Measurements from ENCODE around the gene GNA14. TPM values are rescaled to one million over a fixed set of nuclear protein-coding genes. Genes with fewer than 3 reads are reported as not detected.

Gene GNA14
- total and polyA plus RNA-seq, 2 of the 8 experiments (the other 6 are each of a cell fraction or from before 2014, with no cell fraction given), result 3.4 to 6.3 TPM

DNA sequence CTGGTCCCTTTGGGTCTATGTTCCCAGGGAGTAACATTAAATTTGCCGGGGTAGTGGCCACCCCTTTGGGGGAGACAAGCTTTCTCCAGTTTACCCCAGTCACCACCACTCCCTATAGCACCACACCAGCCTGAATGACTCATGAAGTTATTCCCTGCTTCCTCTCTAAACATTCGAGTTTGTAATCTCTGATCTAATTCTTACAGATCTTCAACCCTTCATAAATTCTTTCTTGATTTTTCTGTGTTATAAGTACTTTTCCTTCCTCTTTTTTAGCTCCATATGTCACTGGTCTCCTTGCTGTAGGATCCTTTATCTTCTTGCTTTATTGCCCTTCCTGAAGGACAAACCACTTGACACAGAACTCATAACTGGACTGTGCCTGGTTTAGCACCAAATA, 55.6 kb downstream of the GNA14 start:
- H3K4me2 ChIP-seq (ENCODE audit: insufficient read depth in 1 of 2, low read depth in 2 of 2, low read length in 2 of 2), result no peak overlapping the region
- no peaks in the 10 kb centered on the region for H3K79me2 ChIP-seq (ENCODE audit: control insufficient read depth in 1 of 2, insufficient read depth in 2 of 2, low read length in 2 of 2)
- WGBS, 2 experiments (ENCODE audit: extremely low coverage in 1 of 2, insufficient coverage in 1 of 2, insufficient read length in 1 of 2, insufficient replicate concordance in 2 of 2, low coverage in 1 of 2, low lambda C conversion rate in 2 of 2, missing lambda C conversion rate in 1 of 2), result 98% methylated on average over 2 of the region's 2 CpGs; no CpG with 5 or more reads in 1 of the 2 experiments
- no peak overlapping the region for H3K56ac ChIP-seq (replicated peaks; ENCODE audit: insufficient read length, low read depth, low read length)
- no peaks in the 10 kb centered on the region for H3K79me1 ChIP-seq (ENCODE audit: low read depth, low read length)
- H4K91ac ChIP-seq (replicated peaks; ENCODE audit: insufficient read length, low read length), result no peak overlapping the region
- no peaks in the 10 kb centered on the region for H3K36me3 ChIP-seq (ENCODE audit: control insufficient read depth in 2 of 4, insufficient read depth in 4 of 4, low read length in 3 of 4)
- H4K20me1 ChIP-seq (replicated peaks in 1 of 2; ENCODE audit: control insufficient read depth in 1 of 2, insufficient read depth in 2 of 2, low read length in 2 of 2), result no peaks in the 10 kb centered on the region
- no peak overlapping the region for H4K8ac ChIP-seq (ENCODE audit: extremely low read depth, insufficient read depth, low read length)
- H3K4ac ChIP-seq (replicated peaks; ENCODE audit: insufficient read length, low read depth, low read length), result no peak overlapping the region
- H3K23me2 ChIP-seq (ENCODE audit: low read depth, low read length), result no peaks in the 10 kb centered on the region
- H2BK20ac ChIP-seq (ENCODE audit: low read length), result no peak overlapping the region
- H2BK15ac ChIP-seq (ENCODE audit: low read length), result no peak overlapping the region
- FAIRE-seq, result no peak
- H2BK12ac ChIP-seq (ENCODE audit: low read depth, low read length), result no peak overlapping the region
- H2AFZ ChIP-seq (ENCODE audit: low read length), result no peak overlapping the region
- H3K18ac ChIP-seq (ENCODE audit: extremely low read depth, low read length), result no peak overlapping the region
- DNase-seq (ENCODE audit: low read depth in 1 of 2, low spot score in 2 of 2), result no peak
- H2BK120ac ChIP-seq (replicated peaks; ENCODE audit: low read depth, low read length), result no peak overlapping the region
- no peaks in the 10 kb centered on the region for H3K9me3 ChIP-seq (ENCODE audit: insufficient read depth in 2 of 2, low read depth in 1 of 2, low read length in 1 of 2)
- no peaks in the 10 kb centered on the region for H3K27me3 ChIP-seq (replicated peaks in 1 of 4; ENCODE audit: control insufficient read depth in 3 of 4, extremely low read depth in 1 of 4, insufficient read depth in 3 of 4, low read length in 3 of 4)
- POLR2A ChIA-PET (ENCODE audit: partially characterized antibody), result no interaction called here
- no peak overlapping the region for H3K14ac ChIP-seq (ENCODE audit: insufficient read length)
- no peak overlapping the region for H3K4me3 ChIP-seq (ENCODE audit: extremely low read depth in 1 of 4, insufficient read depth in 2 of 4, low read depth in 3 of 4, low read length in 4 of 4)
- H3K4me1 ChIP-seq (replicated peaks in 1 of 4; ENCODE audit: control insufficient read depth in 3 of 4, insufficient read depth in 4 of 4, low read length in 3 of 4), result peaks cover 0 to 11% (median 2%) of the 10 kb centered on the region in 4 experiments; a peak in 3 of 7 replicates
- no peak overlapping the region for H3K23ac ChIP-seq (ENCODE audit: insufficient read length)
- H3K27ac ChIP-seq (ENCODE audit: low read depth, low read length), result no peak overlapping the region
- H2AK5ac ChIP-seq (ENCODE audit: low read depth, low read length), result no peak overlapping the region
- H3K9ac ChIP-seq (replicated peaks in 1 of 4; ENCODE audit: extremely low read depth in 1 of 4, low read depth in 3 of 4, low read length in 3 of 4), result no peak overlapping the region
- H4K5ac ChIP-seq (ENCODE audit: insufficient read length, low read depth, low read length), result no peak overlapping the region
- no peak overlapping the region for H2BK5ac ChIP-seq (ENCODE audit: low read depth, low read length)
- CTCF ChIA-PET (ENCODE audit: partially characterized antibody), result interaction anchor here (0.8 kb wide), 1 partner anchor 57 kb away, joined by 4 read pairs; no protein-coding TSS in a partner anchor
- TF ChIP-seq POU5F1 (IDR thresholded peaks at IDR 0.05; ENCODE audit: low read depth, low read length), result no peak
- TF ChIP-seq RNF2 (IDR thresholded peaks at IDR 0.05; ENCODE audit: borderline replicate concordance, low read depth, low read length, missing control alignments, poor library complexity, severe bottlenecking), result no peak
- TF ChIP-seq SIX5 (IDR thresholded peaks at IDR 0.05; ENCODE audit: low read depth, low read length), result no peak
- TF ChIP-seq SUZ12 (IDR thresholded peaks at IDR 0.05; ENCODE audit: low read length), result no peak
- TF ChIP-seq, protein P1, sequence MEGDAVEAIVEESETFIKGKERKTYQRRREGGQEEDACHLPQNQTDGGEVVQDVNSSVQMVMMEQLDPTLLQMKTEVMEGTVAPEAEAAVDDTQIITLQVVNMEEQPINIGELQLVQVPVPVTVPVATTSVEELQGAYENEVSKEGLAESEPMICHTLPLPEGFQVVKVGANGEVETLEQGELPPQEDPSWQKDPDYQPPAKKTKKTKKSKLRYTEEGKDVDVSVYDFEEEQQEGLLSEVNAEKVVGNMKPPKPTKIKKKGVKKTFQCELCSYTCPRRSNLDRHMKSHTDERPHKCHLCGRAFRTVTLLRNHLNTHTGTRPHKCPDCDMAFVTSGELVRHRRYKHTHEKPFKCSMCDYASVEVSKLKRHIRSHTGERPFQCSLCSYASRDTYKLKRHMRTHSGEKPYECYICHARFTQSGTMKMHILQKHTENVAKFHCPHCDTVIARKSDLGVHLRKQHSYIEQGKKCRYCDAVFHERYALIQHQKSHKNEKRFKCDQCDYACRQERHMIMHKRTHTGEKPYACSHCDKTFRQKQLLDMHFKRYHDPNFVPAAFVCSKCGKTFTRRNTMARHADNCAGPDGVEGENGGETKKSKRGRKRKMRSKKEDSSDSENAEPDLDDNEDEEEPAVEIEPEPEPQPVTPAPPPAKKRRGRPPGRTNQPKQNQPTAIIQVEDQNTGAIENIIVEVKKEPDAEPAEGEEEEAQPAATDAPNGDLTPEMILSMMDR (IDR thresholded peaks at IDR 0.05; ENCODE audit: control extremely low read depth in 1 of 3, insufficient read depth in 1 of 3, low read depth in 1 of 3, low read length in 3 of 3), result no peak
- TF ChIP-seq, protein P2, sequence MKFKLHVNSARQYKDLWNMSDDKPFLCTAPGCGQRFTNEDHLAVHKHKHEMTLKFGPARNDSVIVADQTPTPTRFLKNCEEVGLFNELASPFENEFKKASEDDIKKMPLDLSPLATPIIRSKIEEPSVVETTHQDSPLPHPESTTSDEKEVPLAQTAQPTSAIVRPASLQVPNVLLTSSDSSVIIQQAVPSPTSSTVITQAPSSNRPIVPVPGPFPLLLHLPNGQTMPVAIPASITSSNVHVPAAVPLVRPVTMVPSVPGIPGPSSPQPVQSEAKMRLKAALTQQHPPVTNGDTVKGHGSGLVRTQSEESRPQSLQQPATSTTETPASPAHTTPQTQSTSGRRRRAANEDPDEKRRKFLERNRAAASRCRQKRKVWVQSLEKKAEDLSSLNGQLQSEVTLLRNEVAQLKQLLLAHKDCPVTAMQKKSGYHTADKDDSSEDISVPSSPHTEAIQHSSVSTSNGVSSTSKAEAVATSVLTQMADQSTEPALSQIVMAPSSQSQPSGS (IDR thresholded peaks at IDR 0.05; ENCODE audit: low read length), result no peak
- TF ChIP-seq CREB1 (IDR thresholded peaks at IDR 0.05), result no peak
- TF ChIP-seq BACH1 (IDR thresholded peaks at IDR 0.05; ENCODE audit: low read length), result no peak
- no peak for TF ChIP-seq FOSL1 (IDR thresholded peaks at IDR 0.05; ENCODE audit: insufficient read depth, low read depth, low read length)
- TF ChIP-seq CBX5 (IDR thresholded peaks at IDR 0.05; ENCODE audit: low read depth, low read length), result no peak

Data from H1 (cell line).